ENCODE data around the gene EXTL1.

EXTL1 gene

GRCh38 chr1:26036756-26037281 is 15.2 kb downstream of the EXTL1 start:
- no peaks in the 10 kb centered on the region for H3K9me3 ChIP-seq (ENCODE audit: control insufficient read depth, insufficient read depth, low read length)
- H3K9ac ChIP-seq (ENCODE audit: low read depth, low read length), result no peak overlapping the region

GRCh38 chr1:26037904-26038303 is 16.3 kb downstream of the EXTL1 start:
- H3K9me3 ChIP-seq (ENCODE audit: control insufficient read depth, insufficient read depth, low read length), result no peaks in the 10 kb centered on the region
- no peaks in the 10 kb centered on the region for H3K36me3 ChIP-seq (ENCODE audit: insufficient read depth, low read length)
- H3K9ac ChIP-seq (ENCODE audit: low read depth, low read length), result no peak overlapping the region
- H3K4me1 ChIP-seq (ENCODE audit: insufficient read depth, low read length), result no peaks in the 10 kb centered on the region; the same call in 1 of the 2 replicates

More at GRCh38 chr1:26036756-26037281, 15.2 kb downstream of the EXTL1 start:
- Histone ChIP-seq H3K36me3 (ENCODE audit: insufficient read depth, low read length) (no peaks in the 10 kb centered on the region), H3K4me1 (ENCODE audit: insufficient read depth, low read length) (no peaks in the 10 kb centered on the region; the same call in 1 of the 2 replicates)

- H3K4me1 ChIP-seq (ENCODE audit: insufficient read depth, low read length), result no peaks in the 10 kb centered on the region; the same call in 1 of the 2 replicates
- no peak overlapping the region for H3K9ac ChIP-seq (ENCODE audit: low read depth, low read length)
- H3K9me3 ChIP-seq (ENCODE audit: control insufficient read depth, insufficient read depth, low read length), result no peaks in the 10 kb centered on the region
- H3K36me3 ChIP-seq (ENCODE audit: insufficient read depth, low read length), result no peaks in the 10 kb centered on the region
Measured at GRCh38 chr1:26038477-26038876, 16.9 kb downstream of the EXTL1 start.

GRCh38 chr1:26038904-26039303 is 17.3 kb downstream of the EXTL1 start:
- H3K4me1 ChIP-seq (ENCODE audit: insufficient read depth, low read length), result no peaks in the 10 kb centered on the region; the same call in 1 of the 2 replicates

GRCh38 chr1:26041401-26041800 is 19.8 kb downstream of the EXTL1 start:
- Histone ChIP-seq H3K9me3 (ENCODE audit: control insufficient read depth, insufficient read depth, low read length) (no peaks in the 10 kb centered on the region), H3K36me3 (ENCODE audit: insufficient read depth, low read length) (no peaks in the 10 kb centered on the region), H3K9ac (ENCODE audit: low read depth, low read length) (no peak overlapping the region), H3K4me1 (ENCODE audit: insufficient read depth, low read length) (no peaks in the 10 kb centered on the region; the same call in 1 of the 2 replicates)

More at GRCh38 chr1:26038904-26039303, 17.3 kb downstream of the EXTL1 start:
- Histone ChIP-seq H3K36me3 (ENCODE audit: insufficient read depth, low read length) (no peaks in the 10 kb centered on the region), H3K9me3 (ENCODE audit: control insufficient read depth, insufficient read depth, low read length) (no peaks in the 10 kb centered on the region), H3K9ac (ENCODE audit: low read depth, low read length) (no peak overlapping the region)

- Histone ChIP-seq H3K9me3 (ENCODE audit: control insufficient read depth, insufficient read depth, low read length) (no peaks in the 10 kb centered on the region), H3K9ac (ENCODE audit: low read depth, low read length) (no peak overlapping the region; the same call in 1 of the 2 replicates), H3K36me3 (ENCODE audit: insufficient read depth, low read length) (no peaks in the 10 kb centered on the region), H3K4me1 (ENCODE audit: insufficient read depth, low read length) (no peaks in the 10 kb centered on the region)
Measured at GRCh38 chr1:26041978-26042377, 20.4 kb downstream of the EXTL1 start.

GRCh38 chr1:26043765-26044164 is 22.2 kb downstream of the EXTL1 start:
- Histone ChIP-seq H3K9me3 (ENCODE audit: control insufficient read depth, insufficient read depth, low read length) (no peaks in the 10 kb centered on the region), H3K9ac (ENCODE audit: low read depth, low read length) (no peak overlapping the region), H3K4me1 (ENCODE audit: insufficient read depth, low read length) (no peaks in the 10 kb centered on the region), H3K36me3 (ENCODE audit: insufficient read depth, low read length) (no peaks in the 10 kb centered on the region)

GRCh38 chr1:26044414-26044813 is 22.8 kb downstream of the EXTL1 start:
- Histone ChIP-seq H3K36me3 (ENCODE audit: insufficient read depth, low read length) (no peaks in the 10 kb centered on the region), H3K9me3 (ENCODE audit: control insufficient read depth, insufficient read depth, low read length) (no peaks in the 10 kb centered on the region), H3K4me1 (ENCODE audit: insufficient read depth, low read length) (no peaks in the 10 kb centered on the region), H3K9ac (ENCODE audit: low read depth, low read length) (no peak overlapping the region)

- Histone ChIP-seq H3K4me1 (ENCODE audit: insufficient read depth, low read length) (no peaks in the 10 kb centered on the region), H3K9me3 (ENCODE audit: control insufficient read depth, insufficient read depth, low read length) (no peaks in the 10 kb centered on the region), H3K36me3 (ENCODE audit: insufficient read depth, low read length) (no peaks in the 10 kb centered on the region), H3K9ac (ENCODE audit: low read depth, low read length) (peak overlapping the region; percentile 55; the same call in 1 of the 2 replicates)
Measured at GRCh38 chr1:26044971-26045721, 23.6 kb downstream of the EXTL1 start.

GRCh38 chr1:26045722-26046245 is 24.2 kb downstream of the EXTL1 start, which contains the start of gene SLC30A2:
TSS of gene SLC30A2 (minus strand) at chr1:26046118. CDS start at chr1:26045896, 222 bp downstream.
- peak within 1 kb of the TSS; percentile 55; the same call in 1 of the 2 replicates for H3K9ac ChIP-seq (ENCODE audit: low read depth, low read length)
- H3K9me3 ChIP-seq (ENCODE audit: control insufficient read depth, insufficient read depth, low read length), result no peaks in the 10 kb centered on the region
- no peaks in the 10 kb centered on the region for H3K4me1 ChIP-seq (ENCODE audit: insufficient read depth, low read length)
- no peaks in the 10 kb centered on the region for H3K36me3 ChIP-seq (ENCODE audit: insufficient read depth, low read length)

GRCh38 chr1:26046246-26047095 is 24.9 kb downstream of the EXTL1 start:
- no peaks in the 10 kb centered on the region for H3K4me1 ChIP-seq (ENCODE audit: insufficient read depth, low read length)
- no peaks in the 10 kb centered on the region for H3K36me3 ChIP-seq (ENCODE audit: insufficient read depth, low read length)
- peak overlapping the region; percentile 55; the same call in 1 of the 2 replicates for H3K9ac ChIP-seq (ENCODE audit: low read depth, low read length)
- H3K9me3 ChIP-seq (ENCODE audit: control insufficient read depth, insufficient read depth, low read length), result no peaks in the 10 kb centered on the region

- no peak overlapping the region for H3K9ac ChIP-seq (ENCODE audit: low read depth, low read length)
- no peaks in the 10 kb centered on the region for H3K9me3 ChIP-seq (ENCODE audit: control insufficient read depth, insufficient read depth, low read length)
- H3K36me3 ChIP-seq (ENCODE audit: insufficient read depth, low read length), result no peaks in the 10 kb centered on the region
- no peaks in the 10 kb centered on the region for H3K4me1 ChIP-seq (ENCODE audit: insufficient read depth, low read length)
Measured at GRCh38 chr1:26047278-26047874, 25.8 kb downstream of the EXTL1 start.

- no peaks in the 10 kb centered on the region for H3K4me1 ChIP-seq (ENCODE audit: insufficient read depth, low read length)
- no peak overlapping the region for H3K9ac ChIP-seq (ENCODE audit: low read depth, low read length)
- H3K9me3 ChIP-seq (ENCODE audit: control insufficient read depth, insufficient read depth, low read length), result no peaks in the 10 kb centered on the region
- H3K36me3 ChIP-seq (ENCODE audit: insufficient read depth, low read length), result no peaks in the 10 kb centered on the region
Measured at GRCh38 chr1:26049531-26050247, 28.1 kb downstream of the EXTL1 start.

Measured in ES-I3 (cell line).